ENCODE measurements around the gene ENTPD2.

ENTPD2 gene

GRCh38 chr9:137085920-137086530, 32.2 kb upstream of the ENTPD2 start:
- CTCF ChIA-PET, result interaction anchor here (1.0 to 2.9 kb wide), 14 partner anchors 10 to 244 kb away, joined by 3 to 27 read pairs (median 5); partner anchors contain the start of genes AJM1, CYSRT1, FBXW5 and NPDC1
- no peak for DNase-seq (ENCODE audit: extremely low spot score)
- no peak for TF ChIP-seq CTCF (IDR thresholded peaks at IDR 0.05; ENCODE audit: control extremely low read depth, extremely low read depth, low read depth, missing control alignments)
- POLR2A ChIA-PET, result interaction anchor here (0.8 to 1.8 kb wide), 7 partner anchors 16 to 161 kb away, joined by 3 to 15 read pairs (median 4); partner anchors contain the start of genes SAPCD2 and TUBB4B

GRCh38 chr9:137084526-137084925, 30.7 kb upstream of the ENTPD2 start:
- CTCF ChIA-PET, result interaction anchor here (0.8 to 2.2 kb wide), 4 partner anchors 11 to 152 kb away, joined by 3 to 11 read pairs (median 6); no protein-coding TSS in a partner anchor
- DNase-seq (ENCODE audit: extremely low spot score), result no peak
- POLR2A ChIA-PET, result interaction anchor here (0.6 to 1.5 kb wide), 3 partner anchors 11 to 67 kb away, joined by 3 to 4 read pairs (median 3); no protein-coding TSS in a partner anchor
- TF ChIP-seq CTCF (IDR thresholded peaks at IDR 0.05; ENCODE audit: control extremely low read depth, extremely low read depth, low read depth, missing control alignments), result no peak

- ChIA-PET POLR2A (interaction anchor here (1.1 to 1.5 kb wide), 3 partner anchors 12 to 157 kb away, joined by 4 to 6 read pairs (median 4); partner anchors contain the start of genes SAPCD2 and TUBB4B), CTCF (interaction anchor here (0.6 to 2.2 kb wide), 6 partner anchors 12 to 157 kb away, joined by 3 to 11 read pairs (median 5); no protein-coding TSS in a partner anchor)
- DNase-seq (ENCODE audit: extremely low spot score), result no peak
- TF ChIP-seq CTCF (IDR thresholded peaks at IDR 0.05; ENCODE audit: control extremely low read depth, extremely low read depth, low read depth, missing control alignments), result no peak
Observed at GRCh38 chr9:137083394-137084004, 29.6 kb upstream of the ENTPD2 start.

GRCh38 chr9:137082925-137083290, 29.0 kb upstream of the ENTPD2 start:
- DNase-seq (ENCODE audit: extremely low spot score), result no peak
- POLR2A ChIA-PET, result interaction anchor here (1.1 to 1.5 kb wide), 3 partner anchors 13 to 158 kb away, joined by 4 to 6 read pairs (median 4); partner anchors contain the start of genes SAPCD2 and TUBB4B
- CTCF ChIA-PET, result interaction anchor here (1.4 to 2.2 kb wide), 3 partner anchors 13 to 54 kb away, joined by 5 to 11 read pairs (median 7); no protein-coding TSS in a partner anchor
- no peak for TF ChIP-seq CTCF (IDR thresholded peaks at IDR 0.05; ENCODE audit: control extremely low read depth, extremely low read depth, low read depth, missing control alignments)

GRCh38 chr9:137082222-137082924, 28.5 kb upstream of the ENTPD2 start:
- ChIA-PET POLR2A (interaction anchor here (1.4 kb wide), 1 partner anchor 12 kb away, joined by 4 read pairs; the partner anchor contains the start of gene SAPCD2), CTCF (interaction anchor here (0.7 to 3.2 kb wide), 6 partner anchors 10 to 154 kb away, joined by 3 to 12 read pairs (median 6); partner anchors contain the start of gene SAPCD2)
- no peak for TF ChIP-seq CTCF (IDR thresholded peaks at IDR 0.05; ENCODE audit: control extremely low read depth, extremely low read depth, low read depth, missing control alignments)
- no peak for DNase-seq (ENCODE audit: extremely low spot score)

All from GM10248 (cell line).